H1 (cell line): Measurements from ENCODE around the gene ABHD16A. TPM values are rescaled to one million over a fixed set of nuclear protein-coding genes. Genes with fewer than 3 reads are reported as not detected.

Experiments
- CTCF ChIA-PET: fragments of 300-600 bp; sonication (Branson Sonifier 250); formaldehyde crosslinking; loops from one replicate; lab custom pipeline; 2021; ENCODE audit not compliant: partially characterized antibody; lab: Charles Lee
- POLR2A ChIA-PET: fragments of 300-600 bp; sonication (Branson Sonifier 250); formaldehyde crosslinking; loops from one replicate; lab custom pipeline; 2021; ENCODE audit warnings: inconsistent platforms; ENCODE audit not compliant: partially characterized antibody; lab: Charles Lee
- DNase-seq, 2 experiments: peaks; one replicate each; pipeline versions ENCODE4 v3.0.0 to v3.0.0-alpha.2; 2010 to 2022; ENCODE audit warnings: low spot score in 2 of 2, low read depth in 1 of 2, mixed read lengths in 1 of 2
- FAIRE-seq: peaks from 2 replicates; lab custom pipeline; 2011; peaks lifted over from hg19 to GRCh38; lab: Jason Lieb, UNC
- H2AFZ ChIP-seq: 2 replicates; pipeline ENCODE4 v1.8.1; 2012; ENCODE audit warnings: low read length, inconsistent platforms
- H2AK5ac ChIP-seq: 2 replicates; pipeline ENCODE4 v1.6.1; 2013; ENCODE audit warnings: low read depth, low read length
- H2BK120ac ChIP-seq: replicated peaks from 2 replicates; pipeline ENCODE3; 2013; ENCODE audit warnings: low read depth, low read length, inconsistent platforms
- H2BK12ac ChIP-seq: 2 replicates; pipeline ENCODE4 v1.6.1; 2013; ENCODE audit warnings: low read depth, low read length
- H2BK15ac ChIP-seq: 2 replicates; pipeline ENCODE4 v1.6.1; 2013; ENCODE audit warnings: low read length
- H2BK20ac ChIP-seq: 2 replicates; pipeline ENCODE4 v1.6.1; 2013; ENCODE audit warnings: low read length
- H2BK5ac ChIP-seq: 2 replicates; pipeline ENCODE4 v1.6.1; 2013; ENCODE audit warnings: low read depth, low read length
- H3K14ac ChIP-seq: 2 replicates; pipeline ENCODE4 v1.6.1; 2013; ENCODE audit warnings: inconsistent platforms; ENCODE audit not compliant: insufficient read length
- H3K18ac ChIP-seq: 2 replicates; pipeline ENCODE4 v1.6.1; 2013; ENCODE audit warnings: low read length; ENCODE audit errors: extremely low read depth
- H3K23ac ChIP-seq: 2 replicates; pipeline ENCODE4 v1.6.1; 2013; ENCODE audit warnings: inconsistent platforms; ENCODE audit not compliant: insufficient read length
- H3K23me2 ChIP-seq: 2 replicates; pipeline ENCODE4 v1.6.1; 2013; ENCODE audit warnings: low read depth, low read length
- H3K27ac ChIP-seq: 2 replicates; pipeline ENCODE4 v1.6.1; 2011; ENCODE audit warnings: low read depth, low read length, inconsistent platforms
- H3K27me3 ChIP-seq, 4 experiments: replicated peaks in 1 of 4; 1 replicate in 1 of 4; 2 replicates in 3 of 4; pipeline versions ENCODE4 v1.6.1 to v1.8.1; 2011 to 2013; ENCODE audit warnings: low read length in 3 of 4, mild to moderate bottlenecking in 3 of 4, inconsistent platforms in 2 of 4, mixed read lengths in 2 of 4, moderate library complexity in 1 of 4; ENCODE audit not compliant: control insufficient read depth in 3 of 4, insufficient read depth in 3 of 4; ENCODE audit errors: extremely low read depth in 1 of 4
- H3K36me3 ChIP-seq, 4 experiments: 2 replicates each; pipeline versions ENCODE4 v1.6.1 to v1.8.1; 2011 to 2013; ENCODE audit warnings: mild to moderate bottlenecking in 4 of 4, low read length in 3 of 4, moderate library complexity in 2 of 4, control low read depth in 1 of 4, inconsistent platforms in 1 of 4; ENCODE audit not compliant: insufficient read depth in 4 of 4, control insufficient read depth in 2 of 4
- H3K4ac ChIP-seq: replicated peaks from 2 replicates; pipeline ENCODE3; 2013; ENCODE audit warnings: low read length, low read depth, mixed read lengths, inconsistent platforms; ENCODE audit not compliant: insufficient read length
- H3K4me1 ChIP-seq, 4 experiments: replicated peaks in 1 of 4; 1 replicate in 1 of 4; 2 replicates in 3 of 4; pipeline versions ENCODE4 v1.6.1 to v1.8.1; 2011 to 2013; ENCODE audit warnings: low read length in 3 of 4, inconsistent platforms in 2 of 4, mixed read lengths in 1 of 4; ENCODE audit not compliant: insufficient read depth in 4 of 4, control insufficient read depth in 3 of 4
- H3K4me2 ChIP-seq, 2 experiments: 2 replicates each; pipeline versions ENCODE4 v1.6.1 to v1.8.1; 2011 to 2013; ENCODE audit warnings: low read depth in 2 of 2, low read length in 2 of 2, control low read depth in 1 of 2, inconsistent platforms in 1 of 2, mild to moderate bottlenecking in 1 of 2; ENCODE audit not compliant: insufficient read depth in 1 of 2
- H3K4me3 ChIP-seq, 4 experiments: fragments of 200-600, 300-600 bp in 1 of 4; sonication (generic), shearing (Covaris generic), sonication (Bioruptor Twin) in 1 of 4; 2 replicates each; pipeline versions ENCODE4 v1.5.1 to v1.8.1; 2011 to 2016; ENCODE audit warnings: low read length in 4 of 4, low read depth in 3 of 4, control low read depth in 2 of 4, inconsistent platforms in 2 of 4, mild to moderate bottlenecking in 2 of 4, mixed read lengths in 1 of 4, moderate library complexity in 1 of 4; ENCODE audit not compliant: insufficient read depth in 2 of 4; ENCODE audit errors: extremely low read depth in 1 of 4
- H3K56ac ChIP-seq: replicated peaks from 2 replicates; pipeline ENCODE3; 2013; ENCODE audit warnings: low read depth, mild to moderate bottlenecking, mixed read lengths, low read length, inconsistent platforms; ENCODE audit not compliant: insufficient read length
- H3K79me1 ChIP-seq: 2 replicates; pipeline ENCODE4 v1.6.1; 2013; ENCODE audit warnings: low read depth, low read length, control low read depth
- H3K79me2 ChIP-seq, 2 experiments: 2 replicates each; pipeline versions ENCODE4 v1.6.1 to v1.8.1; 2012 to 2013; ENCODE audit warnings: low read length in 2 of 2, mild to moderate bottlenecking in 2 of 2, inconsistent platforms in 1 of 2; ENCODE audit not compliant: insufficient read depth in 2 of 2, control insufficient read depth in 1 of 2
- H3K9ac ChIP-seq, 4 experiments: replicated peaks in 1 of 4; 1 replicate in 1 of 4; 2 replicates in 3 of 4; pipeline versions ENCODE4 v1.6.1 to v1.8.1; 2011 to 2013; ENCODE audit warnings: low read depth in 3 of 4, low read length in 3 of 4, control low read depth in 2 of 4, mild to moderate bottlenecking in 2 of 4, moderate library complexity in 2 of 4, inconsistent platforms in 1 of 4; ENCODE audit errors: extremely low read depth in 1 of 4
- H3K9me3 ChIP-seq, 2 experiments: 2 replicates each; pipeline versions ENCODE4 v1.6.1 to v1.8.1; 2012 to 2013; ENCODE audit warnings: mild to moderate bottlenecking in 2 of 2, moderate library complexity in 2 of 2, control low read depth in 1 of 2, inconsistent platforms in 1 of 2, low read depth in 1 of 2, low read length in 1 of 2, mixed read lengths in 1 of 2; ENCODE audit not compliant: insufficient read depth in 2 of 2
- H4K20me1 ChIP-seq, 2 experiments: replicated peaks in 1 of 2; 2 replicates each; pipeline versions ENCODE3 to v1.8.1; 2011 to 2013; ENCODE audit warnings: inconsistent platforms in 2 of 2, low read length in 2 of 2, mild to moderate bottlenecking in 1 of 2; ENCODE audit not compliant: insufficient read depth in 2 of 2, control insufficient read depth in 1 of 2
- H4K5ac ChIP-seq: 2 replicates; pipeline ENCODE4 v1.6.1; 2013; ENCODE audit warnings: low read length, low read depth, mixed read lengths, inconsistent platforms; ENCODE audit not compliant: insufficient read length
- H4K8ac ChIP-seq: 2 replicates; pipeline ENCODE4 v1.8.0; 2013; ENCODE audit warnings: mild to moderate bottlenecking, moderate library complexity, low read length, inconsistent platforms; ENCODE audit not compliant: insufficient read depth; ENCODE audit errors: extremely low read depth
- H4K91ac ChIP-seq: replicated peaks from 2 replicates; pipeline ENCODE3; 2013; ENCODE audit warnings: low read length, mixed read lengths, inconsistent platforms; ENCODE audit not compliant: insufficient read length
- BCL11A ChIP-seq, 2 experiments: IDR thresholded peaks; one replicate each; pipeline ENCODE4 v1.6.1; 2011; ENCODE audit warnings: low read depth in 2 of 2, low read length in 2 of 2, mild to moderate bottlenecking in 2 of 2
- EZH2 ChIP-seq: fragments of 200-600 bp; sonication (generic); IDR thresholded peaks from 2 replicates; pipeline ENCODE4 v1.7.1; 2012; ENCODE audit warnings: low read depth, mild to moderate bottlenecking, moderate library complexity, low read length, inconsistent platforms; ENCODE audit not compliant: severe bottlenecking
- NANOG ChIP-seq: IDR thresholded peaks from 2 replicates; pipeline ENCODE4 v1.6.1; 2011; ENCODE audit warnings: low read length, low read depth, mild to moderate bottlenecking, inconsistent platforms; ENCODE audit not compliant: insufficient read depth, poor library complexity, severe bottlenecking
- SIX5 ChIP-seq: IDR thresholded peaks from 2 replicates; pipeline ENCODE4 v1.6.1; 2011; ENCODE audit warnings: mild to moderate bottlenecking, low read depth, low read length
- TAF1 ChIP-seq: IDR thresholded peaks from 2 replicates; pipeline ENCODE4 v1.6.1; 2011; ENCODE audit warnings: mild to moderate bottlenecking, low read depth, low read length
- TEAD4 ChIP-seq: IDR thresholded peaks from 2 replicates; pipeline ENCODE4 v1.6.1; 2012; ENCODE audit warnings: low read depth, low read length, inconsistent platforms, mixed read lengths
- YY1 ChIP-seq: IDR thresholded peaks from 2 replicates; pipeline ENCODE4 v1.6.1; 2011; ENCODE audit warnings: low read depth, mild to moderate bottlenecking, low read length
- WGBS, 2 experiments: shearing (Covaris generic) in 1 of 2; methylation state at CpG; one replicate each; pipeline versions ENCODE4 v1.1.6 to v1.1.7; 2013 to 2015; ENCODE audit warnings: low lambda C conversion rate in 2 of 2, mixed read lengths in 2 of 2, inconsistent platforms in 1 of 2, low coverage in 1 of 2, missing lambda C conversion rate in 1 of 2; ENCODE audit not compliant: insufficient replicate concordance in 2 of 2, insufficient coverage in 1 of 2, insufficient read length in 1 of 2; ENCODE audit errors: extremely low coverage in 1 of 2, missing lambda C conversion rate in 1 of 2; 5-methylcytosine and 5-hydroxymethylcytosine counted together
- polyA plus RNA-seq, 7 experiments: library from polyadenylated mRNA; depleted of rRNA in 3 of 7; stranded (reverse) in 5 of 7; unstranded in 2 of 7; fragments of >200 nt in 5 of 7; fragments of 200-250 nt in 2 of 7; gene quantifications; 1 replicate in 5 of 7; 2 replicates in 1 of 7; 4 replicates in 1 of 7; pipeline versions ENCODE4 v1.2.1 to v1.2.3, GENCODE V29; 2011 to 2013; ENCODE audit warnings: missing spikeins in 2 of 7, mixed read lengths in 2 of 7
- total RNA-seq: library from RNA; stranded (reverse); fragmentation: NEBNext Ultra II Directional; extraction: Animal tissue kit (Norgen Biotek cat#: 25700); gene quantifications from 2 replicates; pipeline ENCODE4 v1.2.1, GENCODE V29; 2021

Gene ABHD16A
- total and polyA plus RNA-seq, 2 of the 8 experiments (the other 6 are each of a cell fraction or from before 2014, with no cell fraction given) = 32.9 to 40.2 TPM

DNA sequence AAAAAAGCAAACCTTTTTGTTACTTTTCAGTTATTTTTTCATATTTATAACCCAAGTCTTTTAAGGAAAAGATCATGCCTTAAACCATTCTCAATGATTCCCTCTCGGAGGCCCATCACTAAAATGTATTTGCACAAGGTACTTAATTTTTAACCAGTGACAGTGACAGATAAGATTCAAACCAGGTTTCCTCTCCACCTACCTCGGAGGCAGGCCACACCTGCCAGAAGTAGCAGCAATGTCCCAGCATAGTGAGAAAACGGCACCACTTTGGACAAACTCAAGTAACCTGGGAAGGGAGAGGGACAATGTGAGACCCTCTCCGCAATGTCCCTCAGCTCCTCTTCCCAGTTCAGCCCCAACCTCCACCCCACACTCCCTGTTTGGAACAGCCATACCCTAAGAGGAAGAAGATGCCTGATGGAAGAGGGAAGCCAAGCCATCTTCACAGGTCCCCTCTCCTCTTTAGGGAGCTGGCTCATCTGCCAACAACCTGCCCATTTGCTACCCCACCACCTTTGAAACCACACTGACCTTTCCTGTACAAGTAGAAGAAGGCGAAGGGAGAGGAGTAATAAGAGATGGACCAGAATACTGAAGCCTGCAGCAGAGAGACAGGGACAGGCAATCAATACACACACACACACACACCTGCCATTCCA is 2.3 kb downstream of the ABHD16A start:
- no peak for DNase-seq
- Histone ChIP-seq H3K79me2 (peaks cover 0 to 7% of the 10 kb centered on the region in 2 experiments; a peak in 2 of 4 replicates), H3K14ac (no peak overlapping the region), H2BK12ac (no peak overlapping the region), H2AFZ (no peak overlapping the region), H3K9me3 (no peaks in the 10 kb centered on the region), H3K27me3 (no peaks in the 10 kb centered on the region), H4K8ac (no peak overlapping the region), H3K36me3 (peaks cover 0 to 5% (median 2%) of the 10 kb centered on the region in 4 experiments; a peak in 3 of 8 replicates), H4K20me1 (no peaks in the 10 kb centered on the region), H3K4me3 (no peak overlapping the region), H4K5ac (no peak overlapping the region), H3K27ac (no peak overlapping the region), H3K9ac (no peak overlapping the region), H2AK5ac (no peak overlapping the region), H4K91ac (no peak overlapping the region), H3K4ac (no peak overlapping the region), H3K56ac (no peak overlapping the region), H2BK15ac (no peak overlapping the region), H3K79me1 (peaks cover 6% of the 10 kb centered on the region), H2BK20ac (no peak overlapping the region), H3K23ac (no peak overlapping the region), H3K4me2 (no peak overlapping the region; a peak in 1 of 4 replicates), H2BK120ac (no peak overlapping the region), H3K23me2 (peaks cover 8% of the 10 kb centered on the region; the same call in 1 of the 2 replicates), H3K4me1 (peaks cover 2 to 5% (median 3%) of the 10 kb centered on the region in 4 experiments; a peak in 4 of 7 replicates), H2BK5ac (no peak overlapping the region), H3K18ac (no peak overlapping the region)
- WGBS, 2 experiments = 92% methylated on average over 5 of the region's 5 CpGs; no CpG with 5 or more reads in 1 of the 2 experiments
- ChIA-PET POLR2A (no interaction called here), CTCF (interaction anchor here (0.9 to 3.3 kb wide), 2 partner anchors 11 to 17 kb away, joined by 3 to 20 read pairs; no protein-coding TSS in a partner anchor)
- no peak for FAIRE-seq
- TF ChIP-seq YY1 (no peak), NANOG (no peak), EZH2 (no peak), SIX5 (no peak), TAF1 (no peak), BCL11A (IDR thresholded peaks at IDR 0.05; ENCODE audit: low read depth in 2 of 2, low read length in 2 of 2) (no peak), TEAD4 (no peak)
